ENCODE results near the gene NAV3.

DNA sequence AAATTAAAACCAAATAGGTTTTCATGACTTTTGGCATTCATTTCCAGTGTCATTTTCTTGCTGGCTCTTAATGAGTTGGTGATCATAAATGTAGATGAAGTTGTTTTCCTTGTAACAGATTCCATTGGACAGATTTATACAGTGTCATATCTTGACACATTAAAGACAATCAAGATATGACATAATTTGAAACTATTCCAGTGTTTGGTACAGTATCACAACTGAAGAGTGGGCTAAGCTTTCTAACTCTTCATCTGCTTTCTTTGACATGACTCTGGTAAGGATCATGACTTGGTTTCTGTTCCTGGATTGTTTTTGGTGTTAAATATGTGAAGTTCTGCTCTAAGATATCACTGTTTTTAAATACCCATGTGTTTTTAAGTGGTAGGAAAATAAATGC lies 289.6 kb downstream of the NAV3 start:
- TF ChIP-seq, protein P1, sequence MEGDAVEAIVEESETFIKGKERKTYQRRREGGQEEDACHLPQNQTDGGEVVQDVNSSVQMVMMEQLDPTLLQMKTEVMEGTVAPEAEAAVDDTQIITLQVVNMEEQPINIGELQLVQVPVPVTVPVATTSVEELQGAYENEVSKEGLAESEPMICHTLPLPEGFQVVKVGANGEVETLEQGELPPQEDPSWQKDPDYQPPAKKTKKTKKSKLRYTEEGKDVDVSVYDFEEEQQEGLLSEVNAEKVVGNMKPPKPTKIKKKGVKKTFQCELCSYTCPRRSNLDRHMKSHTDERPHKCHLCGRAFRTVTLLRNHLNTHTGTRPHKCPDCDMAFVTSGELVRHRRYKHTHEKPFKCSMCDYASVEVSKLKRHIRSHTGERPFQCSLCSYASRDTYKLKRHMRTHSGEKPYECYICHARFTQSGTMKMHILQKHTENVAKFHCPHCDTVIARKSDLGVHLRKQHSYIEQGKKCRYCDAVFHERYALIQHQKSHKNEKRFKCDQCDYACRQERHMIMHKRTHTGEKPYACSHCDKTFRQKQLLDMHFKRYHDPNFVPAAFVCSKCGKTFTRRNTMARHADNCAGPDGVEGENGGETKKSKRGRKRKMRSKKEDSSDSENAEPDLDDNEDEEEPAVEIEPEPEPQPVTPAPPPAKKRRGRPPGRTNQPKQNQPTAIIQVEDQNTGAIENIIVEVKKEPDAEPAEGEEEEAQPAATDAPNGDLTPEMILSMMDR (IDR thresholded peaks at IDR 0.05) = no peak
- no peak for TF ChIP-seq POLR2A (IDR thresholded peaks at IDR 0.05)

All from right lobe of liver (tissue), 4 donors.